ENCODE measurements around the gene INPP5A. TPM values are rescaled to one million over a fixed set of nuclear protein-coding genes. Genes with fewer than 3 reads are reported as not detected.

Gene INPP5A
- total RNA-seq, 1 experiment from 2014 or later: 12.3 TPM

DNA sequence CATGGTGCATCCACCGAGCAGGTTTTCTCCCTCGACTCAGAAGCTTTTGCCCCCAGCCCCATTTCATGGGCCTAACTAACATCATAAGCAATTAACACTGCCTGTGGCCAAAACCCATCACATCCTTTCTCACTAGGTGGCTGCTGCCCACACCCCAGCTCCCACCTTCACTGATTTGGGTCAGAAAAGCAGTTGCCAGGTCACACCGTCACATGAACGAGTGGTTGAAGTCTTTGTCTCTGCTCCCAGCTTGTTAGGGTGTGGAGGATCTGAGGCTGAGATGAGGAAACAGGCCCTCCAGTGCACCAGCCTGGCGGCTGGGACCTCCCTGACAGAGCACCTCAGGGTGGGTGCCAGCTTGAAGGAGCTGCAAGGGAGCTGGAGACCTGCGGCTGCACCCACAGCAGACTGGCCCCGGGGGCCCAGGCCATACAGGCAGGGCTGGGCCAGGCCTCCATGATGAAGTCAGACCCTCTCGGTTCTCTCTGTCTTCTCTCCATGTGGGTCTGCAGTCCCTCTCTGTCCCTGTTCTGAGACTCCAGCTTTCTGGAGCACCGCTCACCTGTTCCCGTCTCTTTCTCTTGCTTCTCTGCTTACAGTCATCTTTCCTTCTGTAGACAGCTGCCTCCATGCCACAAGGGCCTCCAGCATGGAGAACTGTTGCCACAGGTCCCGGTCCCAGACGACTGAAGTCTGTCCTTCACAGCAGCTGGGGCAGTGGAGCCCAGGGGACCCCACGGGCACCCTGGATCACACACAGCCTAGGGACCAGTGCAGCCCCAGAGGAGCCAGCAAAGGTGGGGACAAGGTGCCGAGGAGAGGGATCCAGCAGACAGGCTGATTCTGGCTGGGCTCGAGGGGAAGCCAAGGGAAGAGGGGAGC lies 13.8 kb upstream of the INPP5A start:
- TF ChIP-seq EZH2phosphoT487 (IDR thresholded peaks at IDR 0.05; ENCODE audit: borderline replicate concordance) (no peak), CBX3 (IDR thresholded peaks at IDR 0.05; ENCODE audit: low read depth) (no peak), YY1 (IDR thresholded peaks at IDR 0.05; ENCODE audit: extremely low read depth, insufficient replicate concordance, low read depth, low read length) (no peak), RAD21 (IDR thresholded peaks at IDR 0.05; ENCODE audit: low read depth) (no peak), TCF7L2 (IDR thresholded peaks at IDR 0.05; ENCODE audit: borderline replicate concordance, extremely low read depth, insufficient read depth, insufficient read length) (no peak), ZFX (IDR thresholded peaks at IDR 0.05) (no peak), JUND (IDR thresholded peaks at IDR 0.05) (no peak), POLR2A (IDR thresholded peaks at IDR 0.05; ENCODE audit: borderline replicate concordance, extremely low read depth, insufficient read depth, insufficient read length) (no peak)
- TF ChIP-seq, protein P1, sequence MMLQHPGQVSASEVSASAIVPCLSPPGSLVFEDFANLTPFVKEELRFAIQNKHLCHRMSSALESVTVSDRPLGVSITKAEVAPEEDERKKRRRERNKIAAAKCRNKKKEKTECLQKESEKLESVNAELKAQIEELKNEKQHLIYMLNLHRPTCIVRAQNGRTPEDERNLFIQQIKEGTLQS (IDR thresholded peaks at IDR 0.05): no peak
- TF ChIP-seq, protein P2, sequence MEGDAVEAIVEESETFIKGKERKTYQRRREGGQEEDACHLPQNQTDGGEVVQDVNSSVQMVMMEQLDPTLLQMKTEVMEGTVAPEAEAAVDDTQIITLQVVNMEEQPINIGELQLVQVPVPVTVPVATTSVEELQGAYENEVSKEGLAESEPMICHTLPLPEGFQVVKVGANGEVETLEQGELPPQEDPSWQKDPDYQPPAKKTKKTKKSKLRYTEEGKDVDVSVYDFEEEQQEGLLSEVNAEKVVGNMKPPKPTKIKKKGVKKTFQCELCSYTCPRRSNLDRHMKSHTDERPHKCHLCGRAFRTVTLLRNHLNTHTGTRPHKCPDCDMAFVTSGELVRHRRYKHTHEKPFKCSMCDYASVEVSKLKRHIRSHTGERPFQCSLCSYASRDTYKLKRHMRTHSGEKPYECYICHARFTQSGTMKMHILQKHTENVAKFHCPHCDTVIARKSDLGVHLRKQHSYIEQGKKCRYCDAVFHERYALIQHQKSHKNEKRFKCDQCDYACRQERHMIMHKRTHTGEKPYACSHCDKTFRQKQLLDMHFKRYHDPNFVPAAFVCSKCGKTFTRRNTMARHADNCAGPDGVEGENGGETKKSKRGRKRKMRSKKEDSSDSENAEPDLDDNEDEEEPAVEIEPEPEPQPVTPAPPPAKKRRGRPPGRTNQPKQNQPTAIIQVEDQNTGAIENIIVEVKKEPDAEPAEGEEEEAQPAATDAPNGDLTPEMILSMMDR (IDR thresholded peaks at IDR 0.05 in 2 of 3, conservative IDR thresholded peaks at IDR 0.05 in 1 of 3; ENCODE audit: borderline replicate concordance in 1 of 3, insufficient read depth in 1 of 3, low read depth in 2 of 3, low read length in 2 of 3): no peak
- TF ChIP-seq, protein P3, sequence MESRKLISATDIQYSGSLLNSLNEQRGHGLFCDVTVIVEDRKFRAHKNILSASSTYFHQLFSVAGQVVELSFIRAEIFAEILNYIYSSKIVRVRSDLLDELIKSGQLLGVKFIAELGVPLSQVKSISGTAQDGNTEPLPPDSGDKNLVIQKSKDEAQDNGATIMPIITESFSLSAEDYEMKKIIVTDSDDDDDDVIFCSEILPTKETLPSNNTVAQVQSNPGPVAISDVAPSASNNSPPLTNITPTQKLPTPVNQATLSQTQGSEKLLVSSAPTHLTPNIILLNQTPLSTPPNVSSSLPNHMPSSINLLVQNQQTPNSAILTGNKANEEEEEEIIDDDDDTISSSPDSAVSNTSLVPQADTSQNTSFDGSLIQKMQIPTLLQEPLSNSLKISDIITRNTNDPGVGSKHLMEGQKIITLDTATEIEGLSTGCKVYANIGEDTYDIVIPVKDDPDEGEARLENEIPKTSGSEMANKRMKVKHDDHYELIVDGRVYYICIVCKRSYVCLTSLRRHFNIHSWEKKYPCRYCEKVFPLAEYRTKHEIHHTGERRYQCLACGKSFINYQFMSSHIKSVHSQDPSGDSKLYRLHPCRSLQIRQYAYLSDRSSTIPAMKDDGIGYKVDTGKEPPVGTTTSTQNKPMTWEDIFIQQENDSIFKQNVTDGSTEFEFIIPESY (IDR thresholded peaks at IDR 0.05; ENCODE audit: extremely low read depth, insufficient replicate concordance, low read length): no peak
- H3K4me3 ChIP-seq (replicated peaks in 1 of 2; ENCODE audit: low read depth in 1 of 2, low read length in 2 of 2): no peak overlapping the region
- intact Hi-C loops (cut with micrococcal nuclease): no loop called here

More for the DNA sequence above, 13.8 kb upstream of the INPP5A start:
- Histone ChIP-seq H3K9me3 (ENCODE audit: control insufficient read depth in 1 of 2, insufficient read depth in 1 of 2, low read depth in 1 of 2, low read length in 2 of 2) (no peaks in the 10 kb centered on the region), H3K9ac (ENCODE audit: low read length) (no peak overlapping the region), H3K4me1 (ENCODE audit: control insufficient read depth in 1 of 2, insufficient read depth in 2 of 2, low read length in 2 of 2) (peaks cover 8 to 9% of the 10 kb centered on the region in 2 experiments), H3K4me2 (ENCODE audit: low read length) (no peak overlapping the region), H3K27ac (ENCODE audit: low read depth, low read length) (no peak overlapping the region), H3K27me3 (ENCODE audit: insufficient read depth, low read length) (no peaks in the 10 kb centered on the region), H2AFZ (ENCODE audit: low read depth, low read length, poor library complexity, severe bottlenecking) (no peak overlapping the region), H4K20me1 (ENCODE audit: insufficient read depth) (no peaks in the 10 kb centered on the region), H3K36me3 (ENCODE audit: control insufficient read depth in 1 of 2, insufficient read depth in 2 of 2, low read length in 2 of 2) (no peaks in the 10 kb centered on the region), H3K9me2 (ENCODE audit: insufficient read depth) (no peaks in the 10 kb centered on the region), H3K79me2 (ENCODE audit: insufficient read depth, low read length) (no peaks in the 10 kb centered on the region)
- ChIA-PET RAD21 (ENCODE audit: low non-redundant PET in 1 of 2, low total read pairs in 2 of 2, uncharacterized antibody in 2 of 2, unreplicated experiment in 2 of 2) (no interaction called here), POLR2A (no interaction called here), CTCF (no interaction called here)
- no peak for ATAC-seq
- no peak for DNase-seq (ENCODE audit: low read depth, low spot score)
- BruUV-seq (replicated peaks): no TSS peak
